ENCODE results near the gene TSC1. TPM values are rescaled to one million over a fixed set of nuclear protein-coding genes. Genes with fewer than 3 reads are reported as not detected.

Gene TSC1
- total RNA-seq, 4 donors from 2014 or later, result 36.4 to 155 (median 46.6) TPM

DNA sequence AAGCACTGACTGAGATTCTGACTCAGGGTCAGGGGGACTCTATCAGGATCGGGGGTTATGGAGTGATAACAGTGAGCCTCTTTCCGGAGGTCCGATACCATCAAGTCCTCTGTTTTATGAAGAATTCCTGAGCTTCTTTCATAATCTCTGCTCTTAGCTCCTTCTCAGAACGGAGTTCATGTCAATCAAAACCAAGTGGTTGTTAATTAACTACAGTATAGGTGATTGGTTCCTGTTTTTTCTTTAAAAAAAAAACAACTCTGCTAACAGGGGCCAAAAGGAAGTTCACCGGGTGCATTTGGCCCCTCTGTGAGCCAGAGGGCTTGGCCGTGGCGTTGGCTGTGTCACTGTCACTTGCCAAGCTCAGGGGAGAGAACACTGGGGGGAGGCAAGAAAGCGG is 38.0 kb upstream of the TSC1 start:
- TF ChIP-seq POLR2AphosphoS5 (IDR thresholded peaks at IDR 0.05), result no peak
- TF ChIP-seq POLR2A (IDR thresholded peaks at IDR 0.05), result no peak
- no peak for TF ChIP-seq CTCF (IDR thresholded peaks at IDR 0.05)
- no peaks in the 10 kb centered on the region for H3K9me3 ChIP-seq
- H3K27me3 ChIP-seq, result peaks cover 45% of the 10 kb centered on the region
- no peak for DNase-seq (ENCODE audit: low spot score in 2 of 2)
- no peak overlapping the region for H3K4me3 ChIP-seq
- H3K4me1 ChIP-seq, result peaks cover 22% of the 10 kb centered on the region
- H3K27ac ChIP-seq, result no peak overlapping the region
- 68% methylated on average over 8 of the region's 8 CpGs for WGBS
- no peaks in the 10 kb centered on the region for H3K36me3 ChIP-seq

GRCh38 chr9:132980157-132980556 is 35.7 kb upstream of the TSC1 start:
- H3K9me3 ChIP-seq, result no peaks in the 10 kb centered on the region
- H3K4me3 ChIP-seq, result no peak overlapping the region
- H3K27me3 ChIP-seq, result peaks cover 41% of the 10 kb centered on the region
- H3K36me3 ChIP-seq, result no peaks in the 10 kb centered on the region
- H3K4me1 ChIP-seq, result peaks cover 14% of the 10 kb centered on the region
- no peak for TF ChIP-seq POLR2A (IDR thresholded peaks at IDR 0.05)
- no peak for DNase-seq (ENCODE audit: low spot score in 2 of 2)
- no peak overlapping the region for H3K27ac ChIP-seq
- WGBS, result 65% methylated on average over 5 of the region's 5 CpGs

DNA sequence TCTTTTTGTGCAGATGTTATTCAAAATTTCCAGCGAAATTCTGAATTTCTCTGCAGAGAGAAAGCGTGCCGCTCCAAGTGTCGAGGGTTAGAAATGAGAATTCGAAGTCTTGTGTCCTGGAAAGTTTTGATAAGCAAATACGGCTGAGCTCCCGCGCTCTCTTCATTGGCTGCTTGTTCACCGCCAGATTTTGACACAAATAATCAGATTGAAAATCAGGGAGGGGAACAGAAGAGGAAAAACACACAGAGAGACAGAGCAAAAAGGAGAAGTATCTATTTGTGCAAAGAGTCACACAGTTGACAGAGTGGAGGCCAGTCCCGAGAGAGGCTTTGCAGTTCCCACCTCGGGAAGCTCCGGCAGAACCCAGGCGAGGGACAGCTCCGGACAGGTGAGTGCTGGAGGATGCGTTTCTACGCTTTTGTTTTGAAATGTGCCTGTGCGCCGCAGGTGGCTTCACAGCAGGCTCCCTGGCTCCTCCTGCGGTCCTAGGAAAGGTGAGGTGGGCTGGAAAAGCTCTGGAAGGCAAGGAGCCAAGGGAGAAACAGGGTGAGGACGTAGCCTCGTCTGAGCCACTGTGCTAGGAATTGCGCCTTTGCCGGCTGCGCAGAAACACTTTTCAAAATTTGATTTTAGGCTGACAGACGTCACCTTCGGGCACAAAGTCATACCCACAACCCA is 34.2 kb upstream of the TSC1 start, which contains the start of gene GFI1B:
Gene GFI1B (plus strand): TSS at position 244 of the 681 bp plus-strand sequence. CDS start 7,985 bp downstream, outside the sequence.
- Histone ChIP-seq H3K4me3 (no peak within 1 kb of the TSS), H3K27ac (no peak within 1 kb of the TSS), H3K36me3 (no peaks in the 10 kb centered on the region), H3K27me3 (peaks cover 30% of the 10 kb centered on the region), H3K9me3 (no peaks in the 10 kb centered on the region), H3K4me1 (peaks cover 14% of the 10 kb centered on the region)
- no peak for DNase-seq (ENCODE audit: low spot score in 2 of 2)
- WGBS, result 19% methylated on average over 26 of the region's 26 CpGs
- TF ChIP-seq EP300 (IDR thresholded peaks at IDR 0.05) (no peak), POLR2A (IDR thresholded peaks at IDR 0.05) (no peak), CTCF (IDR thresholded peaks at IDR 0.05) (no peak)

GRCh38 chr9:132978112-132978450 is 33.7 kb upstream of the TSC1 start:
- H3K4me1 ChIP-seq, result peaks cover 14% of the 10 kb centered on the region
- H3K9me3 ChIP-seq, result no peaks in the 10 kb centered on the region
- no peak overlapping the region for H3K27ac ChIP-seq
- 19% methylated on average over 2 of the region's 2 CpGs for WGBS
- TF ChIP-seq POLR2AphosphoS5 (IDR thresholded peaks at IDR 0.05), result no peak
- TF ChIP-seq CTCF (IDR thresholded peaks at IDR 0.05), result no peak
- TF ChIP-seq POLR2A (IDR thresholded peaks at IDR 0.05), result no peak
- TF ChIP-seq EP300 (IDR thresholded peaks at IDR 0.05), result no peak
- DNase-seq (ENCODE audit: low spot score in 2 of 2), result no peak
- peaks cover 35% of the 10 kb centered on the region for H3K27me3 ChIP-seq
- H3K4me3 ChIP-seq, result no peak overlapping the region
- H3K36me3 ChIP-seq, result no peaks in the 10 kb centered on the region

DNA sequence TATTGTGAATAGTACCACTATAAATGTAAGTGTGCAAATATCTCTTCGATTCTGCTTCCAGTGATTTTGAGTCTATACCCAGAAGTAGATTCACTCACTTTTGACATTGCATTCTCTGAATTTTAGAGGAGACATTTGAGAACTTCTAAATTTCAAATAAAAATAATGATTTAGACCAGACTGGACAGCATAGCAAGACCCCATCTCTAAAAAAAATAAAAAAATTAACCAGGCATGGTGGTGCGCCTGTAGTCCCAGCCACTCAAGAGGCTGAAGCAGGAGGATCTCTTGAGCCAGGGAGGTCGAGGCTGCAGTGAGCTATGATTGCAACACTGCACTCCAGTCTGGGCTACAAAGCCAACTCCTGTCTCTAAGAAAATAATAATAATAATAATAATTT is 32.2 kb upstream of the TSC1 start:
- Histone ChIP-seq H3K4me3 (no peak overlapping the region), H3K9me3 (no peaks in the 10 kb centered on the region), H3K27me3 (peaks cover 41% of the 10 kb centered on the region), H3K27ac (no peak overlapping the region), H3K4me1 (peaks cover 21% of the 10 kb centered on the region), H3K36me3 (no peaks in the 10 kb centered on the region)
- DNase-seq (ENCODE audit: low spot score in 2 of 2), result no peak
- TF ChIP-seq CTCF (IDR thresholded peaks at IDR 0.05), result no peak
- no peak for TF ChIP-seq POLR2AphosphoS5 (IDR thresholded peaks at IDR 0.05)
- TF ChIP-seq EP300 (IDR thresholded peaks at IDR 0.05), result no peak
- no peak for TF ChIP-seq POLR2A (IDR thresholded peaks at IDR 0.05)
- WGBS, result 92% methylated on average over 3 of the region's 3 CpGs

GRCh38 chr9:132975961-132976360 is 31.5 kb upstream of the TSC1 start:
- Histone ChIP-seq H3K27ac (no peak overlapping the region), H3K4me3 (no peak overlapping the region), H3K4me1 (peaks cover 21% of the 10 kb centered on the region), H3K36me3 (no peaks in the 10 kb centered on the region), H3K9me3 (no peaks in the 10 kb centered on the region), H3K27me3 (peaks cover 39% of the 10 kb centered on the region)
- 63% methylated on average over 6 of the region's 6 CpGs for WGBS
- no peak for TF ChIP-seq CTCF (IDR thresholded peaks at IDR 0.05)
- TF ChIP-seq EP300 (IDR thresholded peaks at IDR 0.05), result no peak
- TF ChIP-seq POLR2A (IDR thresholded peaks at IDR 0.05), result no peak
- no peak for TF ChIP-seq POLR2AphosphoS5 (IDR thresholded peaks at IDR 0.05)
- DNase-seq (ENCODE audit: low spot score in 2 of 2), result no peak

Data from suprapubic skin (tissue), 4 donors.